K562 (cell line): ENCODE measurements around the gene PYHIN1. TPM values are rescaled to one million over a fixed set of nuclear protein-coding genes. Genes with fewer than 3 reads are reported as not detected.
A peak's percentile ranks its signal among the peaks of the same experiment; 100 is the strongest.

Experiments used
- BRCA1 ChIP-seq, 2 experiments: fragments of 450-650 bp in 1 of 2; sonication (generic) in 1 of 2; formaldehyde crosslinking in 1 of 2; IDR thresholded peaks; 2 replicates each; pipeline versions ENCODE4 v1.5.0 to v1.6.1; 2017 to 2020; ENCODE audit warnings: mild to moderate bottlenecking in 1 of 2, missing genetic modification reagents in 1 of 2
- DNMT1 ChIP-seq: fragments of 450-650 bp; IDR thresholded peaks from 2 replicates; pipeline ENCODE4 v1.6.1; 2016; ENCODE audit warnings: antibody characterized with exemption, mild to moderate bottlenecking
- E4F1 ChIP-seq: fragments of 250-450 bp; sonication (Bioruptor Pico); IDR thresholded peaks from 2 replicates; pipeline ENCODE4 v1.5.0; 2021; ENCODE audit warnings: mild to moderate bottlenecking, borderline replicate concordance
- EHMT2 ChIP-seq: fragments of 450-650 bp; IDR thresholded peaks from 2 replicates; pipeline ENCODE4 v1.6.1; 2018; ENCODE audit warnings: antibody characterized with exemption
- ELK3 ChIP-seq: fragments of 450-650 bp; formaldehyde crosslinking; IDR thresholded peaks from 2 replicates; pipeline ENCODE4 v1.4.0; 2020; ENCODE audit warnings: mild to moderate bottlenecking
- EP400 ChIP-seq: fragments of 450-650 bp; IDR thresholded peaks from 2 replicates; pipeline ENCODE4 v1.6.1; 2017; ENCODE audit warnings: antibody characterized with exemption, mild to moderate bottlenecking, moderate library complexity
- GTF2B ChIP-seq: IDR thresholded peaks from 2 replicates; pipeline ENCODE4 v1.6.1; 2011; ENCODE audit not compliant: insufficient read length; ENCODE audit errors: extremely low read depth
- HEY1 ChIP-seq: fragments of 250-450 bp; sonication (Bioruptor Pico); IDR thresholded peaks from 2 replicates; pipeline ENCODE4 v1.5.0; 2020; ENCODE audit warnings: mild to moderate bottlenecking, moderate library complexity, borderline replicate concordance
- HNRNPUL1 ChIP-seq: fragments of 200-400 bp; formaldehyde crosslinking; IDR thresholded peaks from 2 replicates; pipeline ENCODE4 v1.6.1; 2017; ENCODE audit warnings: low read length
- KLF10 ChIP-seq: fragments of 250-450 bp; sonication (Bioruptor Pico); IDR thresholded peaks from 2 replicates; pipeline ENCODE4 v1.6.1; 2021; ENCODE audit warnings: matching md5 sums
- MAZ ChIP-seq, 2 experiments: fragments of 450-650 bp in 1 of 2; sonication (generic) in 1 of 2; formaldehyde crosslinking; IDR thresholded peaks in 1 of 2; conservative IDR thresholded peaks in 1 of 2; 2 replicates each; pipeline versions ENCODE4 v1.4.0 to v1.5.0; 2020; ENCODE audit warnings: mild to moderate bottlenecking in 1 of 2, missing genetic modification reagents in 1 of 2
- MBD2 ChIP-seq: sonication (generic); IDR thresholded peaks from 2 replicates; pipeline ENCODE4 v1.6.1; 2016; ENCODE audit warnings: low read depth, borderline replicate concordance
- PHTF2 ChIP-seq: fragments of 250-450 bp; sonication (Bioruptor Pico); IDR thresholded peaks from 2 replicates; pipeline ENCODE4 v1.5.0; 2021; ENCODE audit warnings: mild to moderate bottlenecking
- PML ChIP-seq: IDR thresholded peaks from 2 replicates; pipeline ENCODE4 v1.6.1; 2012; ENCODE audit warnings: low read length, inconsistent platforms
- RBM17 ChIP-seq: fragments of 200-400 bp; formaldehyde crosslinking; IDR thresholded peaks from 2 replicates; pipeline ENCODE4 v1.6.1; 2017; ENCODE audit warnings: low read depth, mild to moderate bottlenecking, low read length, borderline replicate concordance
- SMARCA5 ChIP-seq: fragments of 450-650 bp; IDR thresholded peaks from 2 replicates; pipeline ENCODE4 v1.6.1; 2016
- SMARCC2 ChIP-seq: fragments of 450-650 bp; IDR thresholded peaks from 2 replicates; pipeline ENCODE4 v1.6.1; 2017; ENCODE audit warnings: antibody characterized with exemption, moderate library complexity, mild to moderate bottlenecking, low read depth
- SP1 ChIP-seq: sonication (generic); formaldehyde crosslinking; IDR thresholded peaks from 2 replicates; pipeline ENCODE4 v1.8.1; 2022; ENCODE audit warnings: mild to moderate bottlenecking, missing genetic modification reagents
- TRIM25 ChIP-seq: fragments of 450-650 bp; IDR thresholded peaks from 2 replicates; pipeline ENCODE4 v1.7.0; 2016; ENCODE audit warnings: borderline replicate concordance
- YY1 ChIP-seq, 3 experiments: IDR thresholded peaks; 2 replicates each; pipeline ENCODE4 v1.6.1; 2011; ENCODE audit warnings: low read length in 2 of 3, mild to moderate bottlenecking in 2 of 3, moderate library complexity in 2 of 3, borderline replicate concordance in 1 of 3, control low read depth in 1 of 3, low read depth in 1 of 3; ENCODE audit not compliant: insufficient read depth in 3 of 3, insufficient replicate concordance in 2 of 3, control insufficient read depth in 1 of 3, insufficient read length in 1 of 3; ENCODE audit errors: extremely low read depth in 1 of 3
- ZEB2 ChIP-seq: fragments of 450-650 bp; IDR thresholded peaks from 2 replicates; pipeline ENCODE4 v1.6.1; 2016
- ZNF3 ChIP-seq: fragments of 250-450 bp; sonication (Bioruptor Pico); IDR thresholded peaks from 2 replicates; pipeline ENCODE4 v1.5.0; 2021; ENCODE audit warnings: mild to moderate bottlenecking, moderate library complexity
- ZNF766 ChIP-seq: fragments of 200-800 bp; sonication (Bioruptor generic); conservative IDR thresholded peaks from 2 replicates; pipeline ENCODE4 v1.6.1; 2016; ENCODE audit warnings: missing genetic modification characterization, missing compliant biosample characterization
- polyA plus RNA-seq, 8 experiments: library from polyadenylated mRNA; depleted of rRNA in 4 of 8; stranded (reverse) in 5 of 8; unstranded in 3 of 8; fragments of >200 nt; fragmentation: Nextera tagmentation in 2 of 8; fragmentation: Illumina TruSeq in 1 of 8; extraction: Ambion mirVana in 2 of 8; extraction: Trizol in 1 of 8; gene quantifications; 2 replicates each; pipeline versions ENCODE4 v1.2.1 to v1.2.3, GENCODE V29; 2011 to 2014; ENCODE audit warnings: inconsistent platforms in 1 of 8, missing spikeins in 1 of 8
- total RNA-seq, 7 experiments: library from RNA; depleted of rRNA in 6 of 7; stranded (reverse); fragments of >200 nt in 6 of 7; fragmentation: Illumina TruSeq in 2 of 7; extraction: Trizol in 2 of 7; gene quantifications; 2 replicates each; pipeline versions ENCODE4 v1.2.1 to v1.2.3, GENCODE V29; 2011 to 2021; ENCODE audit warnings: low replicate concordance in 1 of 7

The PYHIN1 gene
- total and polyA plus RNA-seq, 9 of the 15 experiments (the other 6 are each of a cell fraction or from before 2014, with no cell fraction given) = not detected

- no peak for TF ChIP-seq GTF2B
- TF ChIP-seq HEY1 (CRISPR knock-in tag) = no peak
- no peak for TF ChIP-seq MBD2
- no peak for TF ChIP-seq DNMT1
- TF ChIP-seq EP400 = no peak
- no peak for TF ChIP-seq YY1 (IDR thresholded peaks at IDR 0.05; ENCODE audit: borderline replicate concordance in 1 of 3, control insufficient read depth in 1 of 3, extremely low read depth in 1 of 3, insufficient read depth in 3 of 3, insufficient read length in 1 of 3, insufficient replicate concordance in 2 of 3, low read depth in 1 of 3, low read length in 2 of 3)
- TF ChIP-seq PHTF2 (CRISPR knock-in tag) = no peak
- TF ChIP-seq KLF10 (CRISPR knock-in tag) = no peak
- TF ChIP-seq SMARCA5 = no peak
- no peak for TF ChIP-seq RBM17
- no peak for TF ChIP-seq TRIM25
- TF ChIP-seq SMARCC2 = peak; percentile 57; the same call in 1 of the 2 replicates
- TF ChIP-seq PML = no peak
- no peak for TF ChIP-seq EHMT2
- TF ChIP-seq BRCA1 (IDR thresholded peaks at IDR 0.05) = no peak
- TF ChIP-seq BRCA1 (CRISPR knock-in tag; IDR thresholded peaks at IDR 0.05) = no peak
- no peak for TF ChIP-seq E4F1 (CRISPR knock-in tag)
- no peak for TF ChIP-seq ELK3 (CRISPR knock-in tag)
- no peak for TF ChIP-seq ZEB2
- no peak for TF ChIP-seq HNRNPUL1
- peak; percentile 65; the same call in 1 of the 2 replicates for TF ChIP-seq ZNF766 (CRISPR knock-in tag)
- TF ChIP-seq SP1 (CRISPR knock-in tag) = no peak
- TF ChIP-seq ZNF3 (CRISPR knock-in tag) = no peak
- peak in 1 of 2 experiments; percentile 9; a peak in 1 of 4 replicates for TF ChIP-seq MAZ (CRISPR knock-in tag; conservative IDR thresholded peaks at IDR 0.05 in 1 of 2, IDR thresholded peaks at IDR 0.05 in 1 of 2)
Observed at GRCh38 chr1:159009704-159010361, 78.5 kb downstream of the PYHIN1 start, which contains the start of gene IFI16 (continued).
